Breast epithelium (tissue), 3 donors: ENCODE measurements around the gene TCP11L2.

Source experiments
- CTCF ChIP-seq, 3 donors: fragments of 450-650 bp; IDR thresholded peaks; one replicate each; pipeline ENCODE4 v1.5.1; 2016 to 2017; ENCODE audit warnings: antibody characterized with exemption in 3 of 3, mild to moderate bottlenecking in 3 of 3, moderate library complexity in 3 of 3
- POLR2A ChIP-seq: fragments of 450-650 bp; IDR thresholded peaks from one replicate; pipeline ENCODE4 v1.6.1; 2016; ENCODE audit warnings: antibody characterized with exemption, mild to moderate bottlenecking, moderate library complexity
- POLR2AphosphoS5 ChIP-seq, 3 donors: sonication (generic); formaldehyde crosslinking; IDR thresholded peaks; one replicate each; pipeline ENCODE4 v1.6.1; 2017; ENCODE audit warnings: antibody characterized with exemption in 3 of 3

GRCh38 chr12:106304001-106304421 lies 1.5 kb downstream of the TCP11L2 start:
- TF ChIP-seq CTCF (IDR thresholded peaks at IDR 0.05) (no peak), POLR2A (no peak), POLR2AphosphoS5 (IDR thresholded peaks at IDR 0.05) (no peak)
